ENCODE results near the gene LMF1.

The LMF1 gene

GRCh38 chr16:938136-938535 lies 32.6 kb downstream of the LMF1 start:
- TF ChIP-seq TAF1 (IDR thresholded peaks at IDR 0.05; ENCODE audit: borderline replicate concordance, insufficient read depth, low read length): no peak
- no peak for TF ChIP-seq FOXP2 (optimal IDR thresholded peaks at IDR 0.05; ENCODE audit: borderline replicate concordance, extremely low read depth, extremely low read length, insufficient read depth)
- TF ChIP-seq POLR2AphosphoS5 (IDR thresholded peaks at IDR 0.05; ENCODE audit: low read depth, low read length): no peak
- no peak for TF ChIP-seq SIN3A (IDR thresholded peaks at IDR 0.05; ENCODE audit: borderline replicate concordance, insufficient read depth, low read length)
- no peak for TF ChIP-seq REST (IDR thresholded peaks at IDR 0.05; ENCODE audit: insufficient read depth in 1 of 2, low read depth in 2 of 2, low read length in 2 of 2)

GRCh38 chr16:937723-938122 lies 33.1 kb downstream of the LMF1 start:
- TF ChIP-seq FOXP2 (optimal IDR thresholded peaks at IDR 0.05; ENCODE audit: borderline replicate concordance, extremely low read depth, extremely low read length, insufficient read depth) (no peak), TAF1 (IDR thresholded peaks at IDR 0.05; ENCODE audit: borderline replicate concordance, insufficient read depth, low read length) (no peak), POLR2AphosphoS5 (IDR thresholded peaks at IDR 0.05; ENCODE audit: low read depth, low read length) (no peak), SIN3A (IDR thresholded peaks at IDR 0.05; ENCODE audit: borderline replicate concordance, insufficient read depth, low read length) (no peak), REST (IDR thresholded peaks at IDR 0.05; ENCODE audit: insufficient read depth in 1 of 2, low read depth in 2 of 2, low read length in 2 of 2) (no peak)

GRCh38 chr16:937311-937710 lies 33.5 kb downstream of the LMF1 start:
- TF ChIP-seq SIN3A (IDR thresholded peaks at IDR 0.05; ENCODE audit: borderline replicate concordance, insufficient read depth, low read length) (no peak), REST (IDR thresholded peaks at IDR 0.05; ENCODE audit: insufficient read depth in 1 of 2, low read depth in 2 of 2, low read length in 2 of 2) (no peak), FOXP2 (optimal IDR thresholded peaks at IDR 0.05; ENCODE audit: borderline replicate concordance, extremely low read depth, extremely low read length, insufficient read depth) (no peak), TAF1 (IDR thresholded peaks at IDR 0.05; ENCODE audit: borderline replicate concordance, insufficient read depth, low read length) (no peak), POLR2AphosphoS5 (IDR thresholded peaks at IDR 0.05; ENCODE audit: low read depth, low read length) (no peak)

- TF ChIP-seq POLR2AphosphoS5 (IDR thresholded peaks at IDR 0.05; ENCODE audit: low read depth, low read length): no peak
- no peak for TF ChIP-seq FOXP2 (optimal IDR thresholded peaks at IDR 0.05; ENCODE audit: borderline replicate concordance, extremely low read depth, extremely low read length, insufficient read depth)
- TF ChIP-seq TAF1 (IDR thresholded peaks at IDR 0.05; ENCODE audit: borderline replicate concordance, insufficient read depth, low read length): no peak
- no peak for TF ChIP-seq SIN3A (IDR thresholded peaks at IDR 0.05; ENCODE audit: borderline replicate concordance, insufficient read depth, low read length)
- TF ChIP-seq REST (IDR thresholded peaks at IDR 0.05; ENCODE audit: insufficient read depth in 1 of 2, low read depth in 2 of 2, low read length in 2 of 2): no peak
These were observed 35.1 kb downstream of the LMF1 start for GRCh38 chr16:935684-936083.

GRCh38 chr16:934178-934577 lies 36.6 kb downstream of the LMF1 start:
- no peak for TF ChIP-seq POLR2AphosphoS5 (IDR thresholded peaks at IDR 0.05; ENCODE audit: low read depth, low read length)
- TF ChIP-seq TAF1 (IDR thresholded peaks at IDR 0.05; ENCODE audit: borderline replicate concordance, insufficient read depth, low read length): no peak
- TF ChIP-seq REST (IDR thresholded peaks at IDR 0.05; ENCODE audit: insufficient read depth in 1 of 2, low read depth in 2 of 2, low read length in 2 of 2): no peak
- TF ChIP-seq FOXP2 (optimal IDR thresholded peaks at IDR 0.05; ENCODE audit: borderline replicate concordance, extremely low read depth, extremely low read length, insufficient read depth): no peak

All from PFSK-1 (cell line).